ENCODE results near the gene MYO18A.
"Not testable (repeated sequence)": the region's sequence is repeated elsewhere in the genome, so short reads cannot be mapped to it uniquely, and the experiment has no call there.

MYO18A gene

GRCh38 chr17:29195465-29196081 lies 15.4 kb upstream of the MYO18A start:
- DNase-seq, result no peak

- no peak for DNase-seq
These were observed 14.5 kb upstream of the MYO18A start for GRCh38 chr17:29194669-29195068.

- DNase-seq, result no peak
These were observed 12.9 kb upstream of the MYO18A start for GRCh38 chr17:29193146-29193545.

GRCh38 chr17:29190592-29191207 lies 10.5 kb upstream of the MYO18A start:
- DNase-seq, result no peak

GRCh38 chr17:29190039-29190438 lies 9.8 kb upstream of the MYO18A start:
- DNase-seq, result no peak

- no peak for DNase-seq
These were observed 9.2 kb upstream of the MYO18A start for GRCh38 chr17:29189355-29189754.

GRCh38 chr17:29181226-29181625 lies 1.0 kb upstream of the MYO18A start:
- no peak for DNase-seq

- DNase-seq, result no peak
These were observed 576 bp upstream of the MYO18A start for GRCh38 chr17:29180788-29181160.

GRCh38 chr17:29179232-29180033 lies 765 bp downstream of the MYO18A start:
- DNase-seq, result no peak

- DNase-seq, result no peak
These were observed 1.4 kb downstream of the MYO18A start for GRCh38 chr17:29178750-29179231.

GRCh38 chr17:29177871-29178749 lies 2.1 kb downstream of the MYO18A start:
- DNase-seq, result no peak

GRCh38 chr17:29177541-29177870 lies 2.7 kb downstream of the MYO18A start:
- no peak for DNase-seq

- peak; percentile 73 for DNase-seq
These were observed 3.4 kb downstream of the MYO18A start for GRCh38 chr17:29176558-29177351.

GRCh38 chr17:29175349-29175748 lies 4.8 kb downstream of the MYO18A start:
- no peak for DNase-seq

GRCh38 chr17:29172589-29172988 lies 7.6 kb downstream of the MYO18A start:
- no peak for DNase-seq

GRCh38 chr17:29170682-29171081 lies 9.5 kb downstream of the MYO18A start:
- DNase-seq, result no peak

GRCh38 chr17:29169806-29170591 lies 10.2 kb downstream of the MYO18A start:
- no peak for DNase-seq

- not testable (repeated sequence) for DNase-seq
These were observed 11.5 kb downstream of the MYO18A start for GRCh38 chr17:29168759-29169126.

GRCh38 chr17:29168079-29168758 lies 12.0 kb downstream of the MYO18A start:
- DNase-seq, result no peak

GRCh38 chr17:29167393-29168078 lies 12.7 kb downstream of the MYO18A start:
- DNase-seq, result no peak

Data from NCI-H2029 treated with DMSO at 0.1 percent for 48 hours (cell line).